K562 (cell line): ENCODE data around the gene SOCS3. TPM values are rescaled to one million over a fixed set of nuclear protein-coding genes. Genes with fewer than 3 reads are reported as not detected.
A peak's percentile ranks its signal among the peaks of the same experiment; 100 is the strongest.

Experiments used
- HEY1 ChIP-seq: fragments of 250-450 bp; sonication (Bioruptor Pico); IDR thresholded peaks from 2 replicates; pipeline ENCODE4 v1.5.0; 2020; ENCODE audit warnings: mild to moderate bottlenecking, moderate library complexity, borderline replicate concordance
- ILK ChIP-seq: fragments of 450-650 bp; IDR thresholded peaks from 2 replicates; pipeline ENCODE4 v1.6.1; 2016; ENCODE audit warnings: missing genetic modification characterization, low read depth, mild to moderate bottlenecking, missing compliant biosample characterization, moderate library complexity, borderline replicate concordance
- OTX1 ChIP-seq: fragments of 450-650 bp; formaldehyde crosslinking; IDR thresholded peaks from 2 replicates; pipeline ENCODE4 v1.4.0; 2022; ENCODE audit warnings: mild to moderate bottlenecking
- PHB2 ChIP-seq: fragments of 450-650 bp; IDR thresholded peaks from 2 replicates; pipeline ENCODE4 v1.6.1; 2017; ENCODE audit warnings: low read depth
- SMARCE1 ChIP-seq: fragments of 450-650 bp; IDR thresholded peaks from 2 replicates; pipeline ENCODE4 v1.7.1; 2016; ENCODE audit warnings: mild to moderate bottlenecking
- SPI1 ChIP-seq: IDR thresholded peaks from 2 replicates; pipeline ENCODE4 v1.6.1; 2011; ENCODE audit warnings: low read depth, low read length, control low read depth, borderline replicate concordance
- TARDBP ChIP-seq: fragments of 450-650 bp; IDR thresholded peaks from 2 replicates; pipeline ENCODE4 v1.6.1; 2016
- TBL1XR1 ChIP-seq, 2 experiments: IDR thresholded peaks; 2 replicates each; pipeline ENCODE4 v1.6.1; 2012; ENCODE audit warnings: improper control_type of control experiment in 2 of 2, low read length in 2 of 2, mild to moderate bottlenecking in 1 of 2
- polyA plus RNA-seq, 8 experiments: library from polyadenylated mRNA; depleted of rRNA in 4 of 8; stranded (reverse) in 5 of 8; unstranded in 3 of 8; fragments of >200 nt; fragmentation: Nextera tagmentation in 2 of 8; fragmentation: Illumina TruSeq in 1 of 8; extraction: Ambion mirVana in 2 of 8; extraction: Trizol in 1 of 8; gene quantifications; 2 replicates each; pipeline versions ENCODE4 v1.2.1 to v1.2.3, GENCODE V29; 2011 to 2014; ENCODE audit warnings: inconsistent platforms in 1 of 8, missing spikeins in 1 of 8
- total RNA-seq, 7 experiments: library from RNA; depleted of rRNA in 6 of 7; stranded (reverse); fragments of >200 nt in 6 of 7; fragmentation: Illumina TruSeq in 2 of 7; extraction: Trizol in 2 of 7; gene quantifications; 2 replicates each; pipeline versions ENCODE4 v1.2.1 to v1.2.3, GENCODE V29; 2011 to 2021; ENCODE audit warnings: low replicate concordance in 1 of 7
- TF ChIP-seq, protein P1 (sequence below): sonication (generic); formaldehyde crosslinking; IDR thresholded peaks from 2 replicates; pipeline ENCODE4 v1.4.0; 2020; ENCODE audit warnings: mild to moderate bottlenecking, missing genetic modification reagents
- TF ChIP-seq, protein P2 (sequence below): IDR thresholded peaks from 2 replicates; pipeline ENCODE4 v1.6.1; 2014; ENCODE audit warnings: antibody characterized with exemption
- TF ChIP-seq, protein P3 (sequence below), 2 experiments: fragments of 450-650 bp; formaldehyde crosslinking in 1 of 2; IDR thresholded peaks; 2 replicates each; pipeline versions ENCODE4 v1.4.0 to v1.6.1; 2014 to 2020; ENCODE audit warnings: mild to moderate bottlenecking in 2 of 2, borderline replicate concordance in 1 of 2, low read depth in 1 of 2
- TF ChIP-seq, protein P4 (sequence below): IDR thresholded peaks from 2 replicates; pipeline ENCODE4 v1.6.1; 2011; ENCODE audit warnings: borderline replicate concordance, low read depth, mild to moderate bottlenecking, moderate library complexity, low read length; ENCODE audit not compliant: insufficient read depth, poor library complexity, severe bottlenecking

Gene SOCS3
- total and polyA plus RNA-seq, 9 of the 15 experiments (the other 6 are each of a cell fraction or from before 2014, with no cell fraction given): 0.56 to 38.9 (median 13.7) TPM

DNA sequence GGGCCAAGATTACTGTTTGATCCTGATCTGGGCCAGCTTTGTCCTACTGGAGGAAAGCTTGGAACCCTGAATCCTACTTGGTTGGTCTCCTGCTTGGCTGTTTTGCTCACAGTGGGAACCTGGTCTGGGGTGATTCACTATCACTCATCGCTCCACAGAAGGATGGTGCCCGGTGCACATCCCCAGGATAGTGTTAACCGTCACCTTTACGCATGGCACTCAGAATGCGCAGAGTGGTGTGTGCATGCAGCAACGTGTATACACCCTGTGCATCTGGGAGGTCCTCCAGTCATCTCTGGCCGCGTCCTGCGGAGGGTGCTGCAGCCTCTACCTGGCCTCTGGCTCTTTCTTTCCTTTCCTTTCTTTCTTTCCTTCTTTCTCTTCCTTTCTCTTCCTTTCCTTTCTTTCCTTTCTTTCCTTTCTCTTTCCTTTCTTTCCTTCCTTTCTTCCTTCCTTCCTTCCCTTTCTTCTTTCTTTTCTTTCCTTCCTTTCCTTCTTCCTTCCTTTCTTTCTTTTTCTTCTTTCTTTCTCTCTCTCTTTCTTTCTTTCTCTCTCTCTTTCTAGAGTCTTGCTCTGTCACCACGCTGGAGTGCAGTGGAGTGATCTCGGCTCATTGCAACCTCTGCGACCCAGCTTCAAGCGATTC, 13.1 kb downstream of the SOCS3 start (continued):
- TF ChIP-seq, protein P1, sequence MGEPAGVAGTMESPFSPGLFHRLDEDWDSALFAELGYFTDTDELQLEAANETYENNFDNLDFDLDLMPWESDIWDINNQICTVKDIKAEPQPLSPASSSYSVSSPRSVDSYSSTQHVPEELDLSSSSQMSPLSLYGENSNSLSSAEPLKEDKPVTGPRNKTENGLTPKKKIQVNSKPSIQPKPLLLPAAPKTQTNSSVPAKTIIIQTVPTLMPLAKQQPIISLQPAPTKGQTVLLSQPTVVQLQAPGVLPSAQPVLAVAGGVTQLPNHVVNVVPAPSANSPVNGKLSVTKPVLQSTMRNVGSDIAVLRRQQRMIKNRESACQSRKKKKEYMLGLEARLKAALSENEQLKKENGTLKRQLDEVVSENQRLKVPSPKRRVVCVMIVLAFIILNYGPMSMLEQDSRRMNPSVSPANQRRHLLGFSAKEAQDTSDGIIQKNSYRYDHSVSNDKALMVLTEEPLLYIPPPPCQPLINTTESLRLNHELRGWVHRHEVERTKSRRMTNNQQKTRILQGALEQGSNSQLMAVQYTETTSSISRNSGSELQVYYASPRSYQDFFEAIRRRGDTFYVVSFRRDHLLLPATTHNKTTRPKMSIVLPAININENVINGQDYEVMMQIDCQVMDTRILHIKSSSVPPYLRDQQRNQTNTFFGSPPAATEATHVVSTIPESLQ (CRISPR knock-in tag): no peak
- TF ChIP-seq TARDBP (no peak), OTX1 (no peak), PHB2 (0 out of 2 replicates have a peak, but pooled peaks have one; percentile 44), SMARCE1 (peak; percentile 40; the same call in 1 of the 2 replicates), SPI1 (no peak), HEY1 (CRISPR knock-in tag) (no peak), ILK (tag) (no peak), TBL1XR1 (IDR thresholded peaks at IDR 0.05; ENCODE audit: low read length in 2 of 2) (no peak)
- TF ChIP-seq, protein P2, sequence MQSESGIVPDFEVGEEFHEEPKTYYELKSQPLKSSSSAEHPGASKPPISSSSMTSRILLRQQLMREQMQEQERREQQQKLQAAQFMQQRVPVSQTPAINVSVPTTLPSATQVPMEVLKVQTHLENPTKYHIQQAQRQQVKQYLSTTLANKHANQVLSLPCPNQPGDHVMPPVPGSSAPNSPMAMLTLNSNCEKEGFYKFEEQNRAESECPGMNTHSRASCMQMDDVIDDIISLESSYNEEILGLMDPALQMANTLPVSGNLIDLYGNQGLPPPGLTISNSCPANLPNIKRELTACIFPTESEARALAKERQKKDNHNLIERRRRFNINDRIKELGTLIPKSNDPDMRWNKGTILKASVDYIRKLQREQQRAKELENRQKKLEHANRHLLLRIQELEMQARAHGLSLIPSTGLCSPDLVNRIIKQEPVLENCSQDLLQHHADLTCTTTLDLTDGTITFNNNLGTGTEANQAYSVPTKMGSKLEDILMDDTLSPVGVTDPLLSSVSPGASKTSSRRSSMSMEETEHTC: no peak
- TF ChIP-seq, protein P3, sequence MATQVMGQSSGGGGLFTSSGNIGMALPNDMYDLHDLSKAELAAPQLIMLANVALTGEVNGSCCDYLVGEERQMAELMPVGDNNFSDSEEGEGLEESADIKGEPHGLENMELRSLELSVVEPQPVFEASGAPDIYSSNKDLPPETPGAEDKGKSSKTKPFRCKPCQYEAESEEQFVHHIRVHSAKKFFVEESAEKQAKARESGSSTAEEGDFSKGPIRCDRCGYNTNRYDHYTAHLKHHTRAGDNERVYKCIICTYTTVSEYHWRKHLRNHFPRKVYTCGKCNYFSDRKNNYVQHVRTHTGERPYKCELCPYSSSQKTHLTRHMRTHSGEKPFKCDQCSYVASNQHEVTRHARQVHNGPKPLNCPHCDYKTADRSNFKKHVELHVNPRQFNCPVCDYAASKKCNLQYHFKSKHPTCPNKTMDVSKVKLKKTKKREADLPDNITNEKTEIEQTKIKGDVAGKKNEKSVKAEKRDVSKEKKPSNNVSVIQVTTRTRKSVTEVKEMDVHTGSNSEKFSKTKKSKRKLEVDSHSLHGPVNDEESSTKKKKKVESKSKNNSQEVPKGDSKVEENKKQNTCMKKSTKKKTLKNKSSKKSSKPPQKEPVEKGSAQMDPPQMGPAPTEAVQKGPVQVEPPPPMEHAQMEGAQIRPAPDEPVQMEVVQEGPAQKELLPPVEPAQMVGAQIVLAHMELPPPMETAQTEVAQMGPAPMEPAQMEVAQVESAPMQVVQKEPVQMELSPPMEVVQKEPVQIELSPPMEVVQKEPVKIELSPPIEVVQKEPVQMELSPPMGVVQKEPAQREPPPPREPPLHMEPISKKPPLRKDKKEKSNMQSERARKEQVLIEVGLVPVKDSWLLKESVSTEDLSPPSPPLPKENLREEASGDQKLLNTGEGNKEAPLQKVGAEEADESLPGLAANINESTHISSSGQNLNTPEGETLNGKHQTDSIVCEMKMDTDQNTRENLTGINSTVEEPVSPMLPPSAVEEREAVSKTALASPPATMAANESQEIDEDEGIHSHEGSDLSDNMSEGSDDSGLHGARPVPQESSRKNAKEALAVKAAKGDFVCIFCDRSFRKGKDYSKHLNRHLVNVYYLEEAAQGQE (IDR thresholded peaks at IDR 0.05; ENCODE audit: borderline replicate concordance): no peak
- TF ChIP-seq, protein P3 (CRISPR knock-in tag; IDR thresholded peaks at IDR 0.05; ENCODE audit: low read depth): no peak
- TF ChIP-seq, protein P4, sequence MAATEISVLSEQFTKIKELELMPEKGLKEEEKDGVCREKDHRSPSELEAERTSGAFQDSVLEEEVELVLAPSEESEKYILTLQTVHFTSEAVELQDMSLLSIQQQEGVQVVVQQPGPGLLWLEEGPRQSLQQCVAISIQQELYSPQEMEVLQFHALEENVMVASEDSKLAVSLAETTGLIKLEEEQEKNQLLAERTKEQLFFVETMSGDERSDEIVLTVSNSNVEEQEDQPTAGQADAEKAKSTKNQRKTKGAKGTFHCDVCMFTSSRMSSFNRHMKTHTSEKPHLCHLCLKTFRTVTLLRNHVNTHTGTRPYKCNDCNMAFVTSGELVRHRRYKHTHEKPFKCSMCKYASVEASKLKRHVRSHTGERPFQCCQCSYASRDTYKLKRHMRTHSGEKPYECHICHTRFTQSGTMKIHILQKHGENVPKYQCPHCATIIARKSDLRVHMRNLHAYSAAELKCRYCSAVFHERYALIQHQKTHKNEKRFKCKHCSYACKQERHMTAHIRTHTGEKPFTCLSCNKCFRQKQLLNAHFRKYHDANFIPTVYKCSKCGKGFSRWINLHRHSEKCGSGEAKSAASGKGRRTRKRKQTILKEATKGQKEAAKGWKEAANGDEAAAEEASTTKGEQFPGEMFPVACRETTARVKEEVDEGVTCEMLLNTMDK: no peak
